ENCODE measurements around the gene ANK3.

- TF ChIP-seq POLR2A (IDR thresholded peaks at IDR 0.05) (no peak), CTCF (IDR thresholded peaks at IDR 0.05) (no peak)
Measured at GRCh38 chr10:60016794-60017193, 372.9 kb downstream of the ANK3 start.

Data from vagina (tissue), 2 donors.